ENCODE results near the gene CUL9. TPM values are rescaled to one million over a fixed set of nuclear protein-coding genes. Genes with fewer than 3 reads are reported as not detected.

The CUL9 gene
- total RNA-seq, 1 experiment from 2014 or later: 15.2 TPM

DNA sequence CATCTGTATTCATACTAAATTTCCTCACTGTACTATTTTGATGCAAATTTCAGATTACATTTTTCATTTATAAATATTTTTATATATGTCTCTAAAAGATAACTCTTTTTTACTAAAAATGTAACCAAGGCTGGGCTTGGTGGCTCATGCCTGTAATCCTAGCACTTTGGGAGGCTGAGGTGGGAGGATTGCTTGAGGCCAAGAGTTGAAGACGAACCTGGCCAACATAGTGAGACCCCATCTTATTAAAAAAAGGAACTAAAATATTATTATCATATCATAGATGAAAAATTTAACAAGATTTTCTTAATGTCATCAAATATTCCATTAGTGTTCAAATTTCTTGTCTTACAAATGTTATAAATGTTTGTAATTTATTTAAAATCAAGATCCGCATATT, 53.8 kb downstream of the CUL9 start:
- DNase-seq: no peak
- Histone ChIP-seq H2BK5ac (ENCODE audit: insufficient read length, low read length) (no peak overlapping the region), H3K9ac (ENCODE audit: extremely low read depth, insufficient read length, low read length) (no peak overlapping the region), H3K9me3 (ENCODE audit: control insufficient read depth, low read depth, low read length) (no peaks in the 10 kb centered on the region), H2BK15ac (ENCODE audit: low read depth, low read length) (no peak overlapping the region), H4K5ac (ENCODE audit: insufficient read length, low read depth, low read length) (no peak overlapping the region), H3K23ac (ENCODE audit: insufficient read length, low read depth, low read length) (no peak overlapping the region), H3K23me2 (ENCODE audit: insufficient read length, low read depth, low read length, poor library complexity, severe bottlenecking) (no peaks in the 10 kb centered on the region), H2AK5ac (ENCODE audit: insufficient read length, low read length) (no peak overlapping the region), H3K27ac (ENCODE audit: insufficient read length, low read depth, low read length) (no peak overlapping the region), H2AFZ (ENCODE audit: low read length) (no peak overlapping the region), H3K79me2 (ENCODE audit: insufficient read depth, low read length) (no peaks in the 10 kb centered on the region), H2BK120ac (ENCODE audit: low read depth, low read length, poor library complexity, severe bottlenecking) (no peak overlapping the region), H3T11ph (ENCODE audit: low read length) (no peak overlapping the region), H2BK20ac (ENCODE audit: low read depth, low read length, poor library complexity, severe bottlenecking) (no peak overlapping the region), H3K4me2 (ENCODE audit: insufficient read depth, insufficient read length, low read length) (no peak overlapping the region), H3K56ac (ENCODE audit: insufficient read length, low read depth, low read length) (no peak overlapping the region), H3K18ac (ENCODE audit: insufficient read length, low read depth, low read length) (no peak overlapping the region), H3K4me1 (ENCODE audit: insufficient read depth, low read length) (no peaks in the 10 kb centered on the region), H3K27me3 (ENCODE audit: insufficient read depth, low read length) (peaks cover 2% of the 10 kb centered on the region; the same call in 1 of the 2 replicates), H3K14ac (ENCODE audit: insufficient read depth, low read length) (no peak overlapping the region), H4K20me1 (ENCODE audit: control insufficient read depth, insufficient read depth, insufficient read length) (no peaks in the 10 kb centered on the region), H4K8ac (replicated peaks; ENCODE audit: insufficient read length, low read depth, low read length) (no peak overlapping the region), H4K91ac (ENCODE audit: insufficient read length, low read depth, low read length) (no peak overlapping the region), H3K4ac (ENCODE audit: low read depth, low read length) (no peak overlapping the region), H3K79me1 (ENCODE audit: insufficient read depth, low read depth, low read length, poor library complexity, severe bottlenecking) (no peaks in the 10 kb centered on the region), H2BK12ac (ENCODE audit: insufficient read length, low read depth, low read length) (no peak overlapping the region)
- Mint-ChIP-seq H3K27me3 (ENCODE audit: low read depth) (peaks cover 42% of the 10 kb centered on the region), H3K36me3 (ENCODE audit: insufficient read depth in 1 of 3, low read depth in 3 of 3) (no peaks in the 10 kb centered on the region), H3K4me1 (no peaks in the 10 kb centered on the region), H3K4me3 (no peak overlapping the region), H3K9me3 (peaks cover 2 to 4% of the 10 kb centered on the region in 2 experiments; a peak in 4 of 5 replicates), H3K27ac (no peak overlapping the region)
- no CpG with 5 or more reads among the region's 2 CpGs for WGBS (ENCODE audit: extremely low coverage, insufficient read length, low lambda C conversion rate)
- TF ChIP-seq, protein P1, sequence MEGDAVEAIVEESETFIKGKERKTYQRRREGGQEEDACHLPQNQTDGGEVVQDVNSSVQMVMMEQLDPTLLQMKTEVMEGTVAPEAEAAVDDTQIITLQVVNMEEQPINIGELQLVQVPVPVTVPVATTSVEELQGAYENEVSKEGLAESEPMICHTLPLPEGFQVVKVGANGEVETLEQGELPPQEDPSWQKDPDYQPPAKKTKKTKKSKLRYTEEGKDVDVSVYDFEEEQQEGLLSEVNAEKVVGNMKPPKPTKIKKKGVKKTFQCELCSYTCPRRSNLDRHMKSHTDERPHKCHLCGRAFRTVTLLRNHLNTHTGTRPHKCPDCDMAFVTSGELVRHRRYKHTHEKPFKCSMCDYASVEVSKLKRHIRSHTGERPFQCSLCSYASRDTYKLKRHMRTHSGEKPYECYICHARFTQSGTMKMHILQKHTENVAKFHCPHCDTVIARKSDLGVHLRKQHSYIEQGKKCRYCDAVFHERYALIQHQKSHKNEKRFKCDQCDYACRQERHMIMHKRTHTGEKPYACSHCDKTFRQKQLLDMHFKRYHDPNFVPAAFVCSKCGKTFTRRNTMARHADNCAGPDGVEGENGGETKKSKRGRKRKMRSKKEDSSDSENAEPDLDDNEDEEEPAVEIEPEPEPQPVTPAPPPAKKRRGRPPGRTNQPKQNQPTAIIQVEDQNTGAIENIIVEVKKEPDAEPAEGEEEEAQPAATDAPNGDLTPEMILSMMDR (conservative IDR thresholded peaks at IDR 0.05): no peak
